WERI-Rb-1 (cell line): Measurements from ENCODE around the gene PEPD.

ENCODE experiments used
- DNase-seq: peaks from one replicate; pipeline ENCODE4 v3.0.0-alpha.2; 2020
- H3K27ac ChIP-seq: fragments of 250-450 bp; sonication (Bioruptor Pico); 2 replicates; pipeline ENCODE4 v1.5.1; 2020; ENCODE audit warnings: mild to moderate bottlenecking, moderate library complexity
- H3K27me3 ChIP-seq: fragments of 250-450 bp; sonication (Bioruptor Pico); 2 replicates; pipeline ENCODE4 v1.5.1; 2021; ENCODE audit warnings: mild to moderate bottlenecking, low read depth, moderate library complexity; ENCODE audit not compliant: insufficient read depth, severe bottlenecking
- H3K36me3 ChIP-seq: fragments of 250-450 bp; sonication (Bioruptor Pico); 2 replicates; pipeline ENCODE4 v1.5.1; 2020; ENCODE audit warnings: mild to moderate bottlenecking, moderate library complexity
- H3K4me3 ChIP-seq: 2 replicates; pipeline ENCODE4 v1.5.1; 2011; ENCODE audit warnings: low read depth, mild to moderate bottlenecking, control low read depth, low read length
- H3K9me3 ChIP-seq: fragments of 250-450 bp; sonication (Bioruptor Pico); 2 replicates; pipeline ENCODE4 v1.5.1; 2021; ENCODE audit warnings: mild to moderate bottlenecking, moderate library complexity; ENCODE audit not compliant: severe bottlenecking
- TF ChIP-seq, protein P1 (sequence below): IDR thresholded peaks from 2 replicates; pipeline ENCODE4 v1.5.1; 2011; ENCODE audit warnings: low read depth, mild to moderate bottlenecking, control low read depth, inconsistent platforms, low read length

PEPD gene

DNA sequence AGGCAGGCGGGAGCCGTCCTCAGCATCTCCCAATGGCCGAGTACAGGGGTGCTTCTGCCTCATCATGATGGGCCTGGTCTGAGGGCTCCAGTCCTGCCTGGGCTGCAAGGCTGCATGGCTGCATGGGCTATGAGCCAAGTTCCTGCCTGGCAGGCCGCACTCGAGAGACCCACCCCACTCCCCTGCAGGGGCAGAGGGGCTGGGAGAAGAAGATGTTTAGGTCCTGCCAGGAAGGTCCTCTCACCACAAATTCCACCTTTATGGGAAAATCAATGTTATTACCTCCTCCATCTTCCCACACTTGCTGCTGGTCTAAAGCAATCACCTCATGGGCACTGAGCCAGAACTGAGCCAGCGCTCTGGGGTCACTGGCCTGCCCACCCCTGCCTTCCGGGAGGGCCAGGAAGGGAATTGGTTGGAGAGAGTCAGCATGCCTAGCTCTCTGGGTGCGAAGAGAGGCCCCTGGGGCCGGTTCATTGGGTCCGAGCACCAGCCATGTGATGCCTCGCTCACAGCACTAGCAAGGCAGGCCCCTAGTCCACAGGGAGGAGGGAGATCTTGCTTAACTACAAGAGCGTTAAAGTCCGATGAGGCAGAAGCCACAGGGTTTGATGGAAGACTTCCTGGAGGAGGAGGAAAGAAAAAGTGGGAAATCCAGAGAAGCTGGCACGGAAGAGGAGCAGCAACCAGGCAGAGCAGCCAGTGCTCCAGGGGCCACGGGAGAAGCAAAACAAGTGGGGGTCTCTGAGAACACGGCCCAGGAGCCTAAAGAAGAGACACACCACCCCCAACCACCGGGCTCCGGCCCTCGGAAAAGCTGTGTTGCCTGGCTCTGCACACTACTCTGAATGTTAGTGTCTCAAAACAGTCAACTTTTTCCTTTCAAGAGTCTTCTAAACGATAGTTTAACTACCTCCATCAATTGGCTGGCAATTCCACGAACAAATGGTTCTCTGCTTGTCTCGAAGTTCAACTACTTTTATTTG lies 84.9 kb downstream of the PEPD start:
- Histone ChIP-seq H3K4me3 (no peak overlapping the region), H3K9me3 (no peaks in the 10 kb centered on the region), H3K36me3 (no peaks in the 10 kb centered on the region), H3K27me3 (no peaks in the 10 kb centered on the region), H3K27ac (no peak overlapping the region)
- DNase-seq = no peak
- TF ChIP-seq, protein P1, sequence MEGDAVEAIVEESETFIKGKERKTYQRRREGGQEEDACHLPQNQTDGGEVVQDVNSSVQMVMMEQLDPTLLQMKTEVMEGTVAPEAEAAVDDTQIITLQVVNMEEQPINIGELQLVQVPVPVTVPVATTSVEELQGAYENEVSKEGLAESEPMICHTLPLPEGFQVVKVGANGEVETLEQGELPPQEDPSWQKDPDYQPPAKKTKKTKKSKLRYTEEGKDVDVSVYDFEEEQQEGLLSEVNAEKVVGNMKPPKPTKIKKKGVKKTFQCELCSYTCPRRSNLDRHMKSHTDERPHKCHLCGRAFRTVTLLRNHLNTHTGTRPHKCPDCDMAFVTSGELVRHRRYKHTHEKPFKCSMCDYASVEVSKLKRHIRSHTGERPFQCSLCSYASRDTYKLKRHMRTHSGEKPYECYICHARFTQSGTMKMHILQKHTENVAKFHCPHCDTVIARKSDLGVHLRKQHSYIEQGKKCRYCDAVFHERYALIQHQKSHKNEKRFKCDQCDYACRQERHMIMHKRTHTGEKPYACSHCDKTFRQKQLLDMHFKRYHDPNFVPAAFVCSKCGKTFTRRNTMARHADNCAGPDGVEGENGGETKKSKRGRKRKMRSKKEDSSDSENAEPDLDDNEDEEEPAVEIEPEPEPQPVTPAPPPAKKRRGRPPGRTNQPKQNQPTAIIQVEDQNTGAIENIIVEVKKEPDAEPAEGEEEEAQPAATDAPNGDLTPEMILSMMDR = no peak

DNA sequence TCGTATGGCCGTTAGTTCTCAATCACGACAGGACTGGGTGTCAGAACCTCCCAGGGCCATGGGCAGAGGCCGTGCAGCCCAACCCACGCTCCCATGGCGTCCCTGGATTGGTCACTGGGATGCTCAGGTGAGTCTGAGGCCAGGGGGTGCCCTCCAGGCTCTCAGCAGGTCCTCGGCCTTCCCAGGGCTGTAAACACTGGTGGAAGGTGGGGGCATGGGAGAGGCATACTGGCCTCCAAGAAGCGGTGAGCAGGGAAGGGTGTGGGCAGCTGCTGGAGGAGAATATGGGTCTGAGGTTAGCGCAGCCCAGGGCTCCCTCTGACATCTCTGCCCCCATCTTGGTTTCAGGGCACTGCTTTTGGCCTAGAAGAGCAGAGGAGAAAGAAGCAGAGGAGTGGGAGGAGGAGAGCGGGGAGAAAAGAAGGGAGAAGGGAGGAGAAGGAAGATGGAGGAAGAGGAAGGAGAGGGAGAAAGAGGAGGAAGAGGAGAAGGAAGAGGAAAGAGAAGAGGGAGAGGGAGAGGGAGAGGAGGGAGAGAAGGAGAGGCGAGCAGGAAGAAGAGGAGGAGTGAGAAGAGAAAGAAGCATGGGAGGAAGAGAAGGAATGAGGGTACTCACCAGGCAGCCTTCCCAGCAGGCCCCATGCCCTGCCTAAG lies 85.8 kb downstream of the PEPD start:
- no peak overlapping the region for H3K27ac ChIP-seq
- no peaks in the 10 kb centered on the region for H3K27me3 ChIP-seq
- TF ChIP-seq, protein P1 = no peak
- H3K9me3 ChIP-seq = no peaks in the 10 kb centered on the region
- no peak for DNase-seq
- H3K36me3 ChIP-seq = no peaks in the 10 kb centered on the region
- no peak overlapping the region for H3K4me3 ChIP-seq

DNA sequence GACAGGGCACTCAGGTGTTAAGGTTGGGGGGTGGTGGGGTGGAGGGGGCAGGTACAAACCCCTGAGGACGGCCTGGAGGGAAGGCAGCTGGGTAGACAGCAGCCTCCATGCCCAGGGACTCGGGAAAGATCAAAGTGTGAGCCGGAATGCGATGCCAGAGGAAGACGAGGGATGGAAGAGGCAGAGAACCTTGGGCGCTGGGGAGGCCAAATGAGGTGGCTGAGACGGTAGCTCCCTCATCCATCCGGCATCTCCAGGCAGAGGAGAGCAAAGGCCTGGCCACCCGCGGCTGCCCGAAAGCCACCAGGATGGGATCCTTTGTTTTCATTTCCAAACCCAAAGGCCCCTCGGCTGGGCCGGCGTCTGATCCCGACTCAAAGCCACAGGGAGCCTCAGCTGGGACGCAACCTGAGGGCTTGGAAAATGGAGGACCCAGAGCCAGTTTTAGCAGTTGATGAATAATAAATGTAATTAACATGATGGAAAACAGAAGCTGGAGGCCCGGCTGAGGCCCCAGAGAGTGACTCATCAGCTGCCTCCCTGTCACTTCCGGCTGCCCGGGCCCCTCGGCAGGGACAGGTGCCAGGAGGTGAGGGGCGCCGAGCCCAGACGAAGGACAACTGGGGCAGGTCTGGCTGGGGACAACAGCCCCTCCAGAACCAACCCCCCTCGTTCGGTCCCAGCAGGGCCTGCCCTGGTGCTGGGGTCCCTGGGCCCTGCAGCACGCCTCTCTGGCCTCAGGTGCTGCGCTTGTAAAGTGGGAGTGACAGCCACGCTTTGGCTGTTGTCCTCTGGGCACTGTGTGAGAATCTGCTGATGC lies 86.5 kb downstream of the PEPD start:
- TF ChIP-seq, protein P1 = no peak
- Histone ChIP-seq H3K27me3 (no peaks in the 10 kb centered on the region), H3K4me3 (no peak overlapping the region), H3K27ac (no peak overlapping the region), H3K36me3 (no peaks in the 10 kb centered on the region), H3K9me3 (no peaks in the 10 kb centered on the region)
- DNase-seq = no peak

DNA sequence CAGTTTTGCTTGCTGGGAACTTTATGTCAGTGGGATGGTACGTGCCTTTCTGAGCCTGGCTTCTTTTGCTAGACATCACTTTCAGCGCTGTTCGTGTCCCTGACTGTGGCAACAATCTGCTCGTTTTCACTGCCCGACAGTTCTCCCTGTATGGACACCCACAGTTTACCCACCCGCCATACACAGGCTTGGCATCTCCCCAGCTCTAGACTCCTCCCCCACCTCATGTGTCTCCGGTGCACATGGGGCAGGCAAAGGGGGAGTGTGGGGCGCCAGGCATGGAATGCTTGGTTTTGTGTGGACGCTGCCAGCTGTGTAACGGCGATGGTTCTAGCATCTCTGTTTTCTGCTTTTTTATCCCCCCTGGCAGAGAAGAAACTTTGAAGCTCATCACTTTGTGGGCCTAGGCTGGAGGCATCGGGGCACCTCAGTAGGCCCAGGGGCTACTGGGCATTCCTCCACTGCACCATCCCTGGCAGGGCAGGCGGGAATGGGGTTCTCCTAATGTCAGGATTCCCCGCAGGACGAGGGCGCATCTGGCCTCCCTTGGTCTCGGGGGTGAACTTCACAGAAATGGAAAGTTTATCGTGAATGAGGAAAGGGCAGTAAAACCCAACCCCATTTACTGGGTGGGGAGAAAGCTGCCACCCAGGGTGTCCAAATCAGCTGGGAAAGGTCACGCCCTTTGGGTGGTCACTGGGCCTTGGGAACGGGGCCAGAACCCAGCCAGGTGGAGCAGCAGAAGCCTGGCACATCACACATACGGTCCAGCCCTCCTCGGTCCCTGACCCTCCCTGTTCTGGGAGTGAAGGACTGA lies 87.3 kb downstream of the PEPD start:
- no peak overlapping the region for H3K27ac ChIP-seq

More for the DNA sequence above, 87.3 kb downstream of the PEPD start:
- H3K27me3 ChIP-seq = no peaks in the 10 kb centered on the region
- DNase-seq = no peak
- H3K4me3 ChIP-seq = no peak overlapping the region
- H3K9me3 ChIP-seq = no peaks in the 10 kb centered on the region
- TF ChIP-seq, protein P1 = no peak
- no peaks in the 10 kb centered on the region for H3K36me3 ChIP-seq
